Activated CD8-positive, alpha-beta memory T cell treated with anti-CD3 and anti-CD28 coated beads for 48 hours (primary cell): ENCODE data around the gene FAM20B.

Experiments used
- DNase-seq, 3 experiments: peaks; one replicate each; pipeline ENCODE4 v3.0.0-alpha.2; 2020; ENCODE audit warnings: low read depth in 2 of 3, low spot score in 2 of 3

Gene FAM20B

GRCh38 chr1:179091691-179092165 is 66.0 kb downstream of the FAM20B start:
- no peak for DNase-seq

- no peak for DNase-seq
Measured at GRCh38 chr1:179092896-179093461, 67.3 kb downstream of the FAM20B start.

GRCh38 chr1:179094818-179095217 is 69.1 kb downstream of the FAM20B start:
- no peak for DNase-seq

- no peak for DNase-seq
Measured at GRCh38 chr1:179095377-179095776, 69.7 kb downstream of the FAM20B start.

- DNase-seq: no peak
Measured at GRCh38 chr1:179095924-179096323, 70.2 kb downstream of the FAM20B start.

GRCh38 chr1:179099891-179100290 is 74.2 kb downstream of the FAM20B start:
- DNase-seq: no peak

GRCh38 chr1:179101566-179101965 is 75.9 kb downstream of the FAM20B start:
- no peak for DNase-seq

GRCh38 chr1:179103999-179104398 is 78.3 kb downstream of the FAM20B start:
- DNase-seq: no peak

- DNase-seq: no peak
Measured at GRCh38 chr1:179104611-179105250, 79.0 kb downstream of the FAM20B start.

GRCh38 chr1:179105393-179105792 is 79.7 kb downstream of the FAM20B start:
- no peak for DNase-seq

GRCh38 chr1:179107706-179108629 is 82.3 kb downstream of the FAM20B start:
- no peak for DNase-seq

GRCh38 chr1:179108644-179109043 is 83.0 kb downstream of the FAM20B start:
- no peak for DNase-seq

GRCh38 chr1:179115181-179115580 is 89.5 kb downstream of the FAM20B start:
- DNase-seq: no peak

GRCh38 chr1:179119513-179119912 is 93.8 kb downstream of the FAM20B start:
- DNase-seq: no peak

GRCh38 chr1:179120736-179121135 is 95.0 kb downstream of the FAM20B start:
- DNase-seq: no peak

GRCh38 chr1:179121159-179121938 is 95.7 kb downstream of the FAM20B start:
- DNase-seq: no peak

- DNase-seq: no peak
Measured at GRCh38 chr1:179124873-179125272, 99.2 kb downstream of the FAM20B start.
